Measurements from ENCODE around the gene IFI16. TPM values are rescaled to one million over a fixed set of nuclear protein-coding genes. Genes with fewer than 3 reads are reported as not detected.

The IFI16 gene
- total and polyA plus RNA-seq, 10 of the 15 experiments (the other 5 are each of a cell fraction or from before 2014, with no cell fraction given) = 120 to 375 (median 188) TPM

DNA sequence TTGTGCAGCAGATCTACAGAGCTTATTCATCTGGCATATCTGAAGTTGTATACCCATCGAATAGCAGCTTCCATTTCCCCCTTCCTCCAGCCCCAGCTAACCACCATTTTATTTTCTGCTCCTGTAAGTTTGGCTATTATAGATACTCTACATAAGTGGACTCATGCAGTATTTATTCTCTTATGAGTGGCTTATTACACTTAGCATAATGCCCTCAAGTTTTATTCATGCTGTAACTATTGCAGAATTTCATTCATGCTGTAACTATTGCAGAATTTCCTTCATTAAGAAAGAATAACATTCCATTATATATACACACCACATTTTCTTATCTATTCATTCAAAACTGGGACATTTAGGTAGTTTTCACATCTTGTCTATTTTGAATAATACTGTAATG is 30.5 kb upstream of the IFI16 start:
- H3K4me3 ChIP-seq = no peak overlapping the region
- RAD21 ChIA-PET (ENCODE audit: unreplicated experiment) = interaction anchor here (1.7 kb wide), 1 partner anchor 19 kb away, joined by 9 read pairs; no protein-coding TSS in a partner anchor
- H4K20me1 ChIP-seq (ENCODE audit: control insufficient read depth, insufficient read depth) = no peaks in the 10 kb centered on the region
- CTCF ChIA-PET = interaction anchor here (1.0 to 1.6 kb wide), 2 partner anchors 19 to 123 kb away, joined by 3 to 7 read pairs; no protein-coding TSS in a partner anchor
- H3K36me3 ChIP-seq (ENCODE audit: control insufficient read depth in 2 of 2, insufficient read depth in 2 of 2, low read length in 1 of 2) = no peaks in the 10 kb centered on the region
- no peak overlapping the region for H3K9ac ChIP-seq (ENCODE audit: control insufficient read depth, insufficient read depth, low read length)
- no peak for DNase-seq (ENCODE audit: low read depth, low spot score)
- TF ChIP-seq MEF2B (IDR thresholded peaks at IDR 0.05; ENCODE audit: partially characterized antibody, poor library complexity, severe bottlenecking) = no peak
- no peak for TF ChIP-seq IKZF2 (IDR thresholded peaks at IDR 0.05)
- TF ChIP-seq ATF7 (IDR thresholded peaks at IDR 0.05; ENCODE audit: low read depth) = no peak
- TF ChIP-seq RBBP5 (conservative IDR thresholded peaks at IDR 0.05) = no peak
- no peak for TF ChIP-seq IKZF1 (conservative IDR thresholded peaks at IDR 0.05)
- no peak for TF ChIP-seq FOXM1 (IDR thresholded peaks at IDR 0.05; ENCODE audit: low read depth, low read length)
- TF ChIP-seq, protein P1, sequence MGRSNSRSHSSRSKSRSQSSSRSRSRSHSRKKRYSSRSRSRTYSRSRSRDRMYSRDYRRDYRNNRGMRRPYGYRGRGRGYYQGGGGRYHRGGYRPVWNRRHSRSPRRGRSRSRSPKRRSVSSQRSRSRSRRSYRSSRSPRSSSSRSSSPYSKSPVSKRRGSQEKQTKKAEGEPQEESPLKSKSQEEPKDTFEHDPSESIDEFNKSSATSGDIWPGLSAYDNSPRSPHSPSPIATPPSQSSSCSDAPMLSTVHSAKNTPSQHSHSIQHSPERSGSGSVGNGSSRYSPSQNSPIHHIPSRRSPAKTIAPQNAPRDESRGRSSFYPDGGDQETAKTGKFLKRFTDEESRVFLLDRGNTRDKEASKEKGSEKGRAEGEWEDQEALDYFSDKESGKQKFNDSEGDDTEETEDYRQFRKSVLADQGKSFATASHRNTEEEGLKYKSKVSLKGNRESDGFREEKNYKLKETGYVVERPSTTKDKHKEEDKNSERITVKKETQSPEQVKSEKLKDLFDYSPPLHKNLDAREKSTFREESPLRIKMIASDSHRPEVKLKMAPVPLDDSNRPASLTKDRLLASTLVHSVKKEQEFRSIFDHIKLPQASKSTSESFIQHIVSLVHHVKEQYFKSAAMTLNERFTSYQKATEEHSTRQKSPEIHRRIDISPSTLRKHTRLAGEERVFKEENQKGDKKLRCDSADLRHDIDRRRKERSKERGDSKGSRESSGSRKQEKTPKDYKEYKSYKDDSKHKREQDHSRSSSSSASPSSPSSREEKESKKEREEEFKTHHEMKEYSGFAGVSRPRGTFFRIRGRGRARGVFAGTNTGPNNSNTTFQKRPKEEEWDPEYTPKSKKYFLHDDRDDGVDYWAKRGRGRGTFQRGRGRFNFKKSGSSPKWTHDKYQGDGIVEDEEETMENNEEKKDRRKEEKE (IDR thresholded peaks at IDR 0.05) = no peak
- TF ChIP-seq, protein P2, sequence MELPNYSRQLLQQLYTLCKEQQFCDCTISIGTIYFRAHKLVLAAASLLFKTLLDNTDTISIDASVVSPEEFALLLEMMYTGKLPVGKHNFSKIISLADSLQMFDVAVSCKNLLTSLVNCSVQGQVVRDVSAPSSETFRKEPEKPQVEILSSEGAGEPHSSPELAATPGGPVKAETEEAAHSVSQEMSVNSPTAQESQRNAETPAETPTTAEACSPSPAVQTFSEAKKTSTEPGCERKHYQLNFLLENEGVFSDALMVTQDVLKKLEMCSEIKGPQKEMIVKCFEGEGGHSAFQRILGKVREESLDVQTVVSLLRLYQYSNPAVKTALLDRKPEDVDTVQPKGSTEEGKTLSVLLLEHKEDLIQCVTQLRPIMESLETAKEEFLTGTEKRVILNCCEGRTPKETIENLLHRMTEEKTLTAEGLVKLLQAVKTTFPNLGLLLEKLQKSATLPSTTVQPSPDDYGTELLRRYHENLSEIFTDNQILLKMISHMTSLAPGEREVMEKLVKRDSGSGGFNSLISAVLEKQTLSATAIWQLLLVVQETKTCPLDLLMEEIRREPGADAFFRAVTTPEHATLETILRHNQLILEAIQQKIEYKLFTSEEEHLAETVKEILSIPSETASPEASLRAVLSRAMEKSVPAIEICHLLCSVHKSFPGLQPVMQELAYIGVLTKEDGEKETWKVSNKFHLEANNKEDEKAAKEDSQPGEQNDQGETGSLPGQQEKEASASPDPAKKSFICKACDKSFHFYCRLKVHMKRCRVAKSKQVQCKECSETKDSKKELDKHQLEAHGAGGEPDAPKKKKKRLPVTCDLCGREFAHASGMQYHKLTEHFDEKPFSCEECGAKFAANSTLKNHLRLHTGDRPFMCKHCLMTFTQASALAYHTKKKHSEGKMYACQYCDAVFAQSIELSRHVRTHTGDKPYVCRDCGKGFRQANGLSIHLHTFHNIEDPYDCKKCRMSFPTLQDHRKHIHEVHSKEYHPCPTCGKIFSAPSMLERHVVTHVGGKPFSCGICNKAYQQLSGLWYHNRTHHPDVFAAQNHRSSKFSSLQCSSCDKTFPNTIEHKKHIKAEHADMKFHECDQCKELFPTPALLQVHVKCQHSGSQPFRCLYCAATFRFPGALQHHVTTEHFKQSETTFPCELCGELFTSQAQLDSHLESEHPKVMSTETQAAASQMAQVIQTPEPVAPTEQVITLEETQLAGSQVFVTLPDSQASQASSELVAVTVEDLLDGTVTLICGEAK (IDR thresholded peaks at IDR 0.05; ENCODE audit: borderline replicate concordance) = no peak
- SMC1A ChIA-PET (ENCODE audit: uncharacterized antibody, unreplicated experiment) = interaction anchor here (1.0 to 1.4 kb wide), 4 partner anchors 11 to 317 kb away, joined by 3 to 5 read pairs (median 3); no protein-coding TSS in a partner anchor
- H3K27ac ChIP-seq (ENCODE audit: control insufficient read depth, insufficient read depth) = no peak overlapping the region
- intact Hi-C loops (cut with micrococcal nuclease; ENCODE audit: unreplicated experiment) = loop anchor here (10.0 kb wide), 1 partner anchor 174 kb away; no protein-coding TSS in a partner anchor
- in situ Hi-C loops (cut with MboI) = no loop called here
- H3K79me2 ChIP-seq (ENCODE audit: control insufficient read depth, insufficient read depth, low read length) = no peaks in the 10 kb centered on the region
- no TSS peak for BruUV-seq (replicated peaks)
- FAIRE-seq = no peak
- no peaks in the 10 kb centered on the region for H3K4me1 ChIP-seq (ENCODE audit: control insufficient read depth, insufficient read depth, low read length)
- H3K9me3 ChIP-seq (replicated peaks; ENCODE audit: control insufficient read depth, insufficient read depth, low read length) = peaks cover 2% of the 10 kb centered on the region; the same call in 1 of the 3 replicates
- no peak overlapping the region for H3K4me2 ChIP-seq (ENCODE audit: control insufficient read depth, insufficient read depth)
- POLR2A ChIA-PET = no interaction called here
- 5% methylated on average over 1 of the region's 1 CpG for WGBS (ENCODE audit: insufficient coverage, insufficient replicate concordance, low lambda C conversion rate, missing lambda C conversion rate)
- ATAC-seq = no peak
- no peaks in the 10 kb centered on the region; a peak in 1 of 4 replicates for H3K27me3 ChIP-seq (replicated peaks in 1 of 2; ENCODE audit: control insufficient read depth in 2 of 2, insufficient read depth in 2 of 2, low read length in 1 of 2)
- H2AFZ ChIP-seq (ENCODE audit: control insufficient read depth, low read depth, low read length) = no peak overlapping the region
